Measurements from ENCODE around the gene AEBP1.

AEBP1 gene

GRCh38 chr7:44150466-44150832, 46.3 kb downstream of the AEBP1 start:
- no peak overlapping the region for H3K27ac ChIP-seq
- TF ChIP-seq CTCF (conservative IDR thresholded peaks at IDR 0.05): no peak

- no peak overlapping the region for H3K27ac ChIP-seq
- TF ChIP-seq CTCF (conservative IDR thresholded peaks at IDR 0.05): no peak
These were observed 47.1 kb downstream of the AEBP1 start for GRCh38 chr7:44150966-44151941.

GRCh38 chr7:44151956-44152355, 47.8 kb downstream of the AEBP1 start:
- TF ChIP-seq CTCF (conservative IDR thresholded peaks at IDR 0.05): no peak
- no peak overlapping the region for H3K27ac ChIP-seq

GRCh38 chr7:44152971-44153947, 49.1 kb downstream of the AEBP1 start:
- no peak for TF ChIP-seq CTCF (conservative IDR thresholded peaks at IDR 0.05)
- no peak overlapping the region for H3K27ac ChIP-seq

- H3K27ac ChIP-seq: no peak overlapping the region
- no peak for TF ChIP-seq CTCF (conservative IDR thresholded peaks at IDR 0.05)
These were observed 49.8 kb downstream of the AEBP1 start for GRCh38 chr7:44153948-44154335.

GRCh38 chr7:44154703-44155102, 50.6 kb downstream of the AEBP1 start:
- H3K27ac ChIP-seq: no peak overlapping the region
- no peak for TF ChIP-seq CTCF (conservative IDR thresholded peaks at IDR 0.05)

Data from VCaP (cell line).